ENCODE measurements around the gene MAPRE3.

DNA sequence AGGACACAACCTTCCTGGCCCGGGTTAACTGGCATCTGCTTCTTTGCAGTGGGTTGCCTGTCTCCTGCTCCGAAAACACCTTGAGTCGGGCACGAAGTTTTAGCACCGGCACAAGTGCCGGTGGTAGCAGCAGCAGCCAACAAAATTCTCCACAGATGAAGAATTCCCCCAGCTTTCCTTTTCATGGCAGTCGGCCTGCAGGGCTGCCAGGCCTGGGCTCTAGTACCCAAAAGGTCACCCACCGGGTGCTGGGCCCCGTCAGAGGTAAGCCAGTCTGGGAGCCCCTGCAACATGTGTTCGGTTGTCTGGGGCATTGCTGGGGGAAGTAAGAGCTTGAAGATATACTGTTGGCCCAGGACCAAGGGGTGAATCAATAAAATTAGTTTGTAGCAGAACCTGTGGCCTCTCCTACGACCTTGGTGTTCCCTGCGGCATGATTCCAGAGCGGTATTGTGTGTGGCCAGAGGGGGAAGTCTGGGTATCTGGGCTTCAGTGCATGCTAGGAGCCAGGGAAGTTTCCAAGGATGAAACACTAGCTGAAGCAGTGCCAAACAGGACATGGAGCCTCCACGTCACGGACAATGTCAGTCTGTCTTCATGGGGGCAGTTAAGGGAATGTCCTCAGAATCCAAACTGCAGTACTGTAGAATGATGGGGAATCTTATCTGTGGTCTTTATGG lies 88.8 kb downstream of the MAPRE3 start:
- TF ChIP-seq, protein P1, sequence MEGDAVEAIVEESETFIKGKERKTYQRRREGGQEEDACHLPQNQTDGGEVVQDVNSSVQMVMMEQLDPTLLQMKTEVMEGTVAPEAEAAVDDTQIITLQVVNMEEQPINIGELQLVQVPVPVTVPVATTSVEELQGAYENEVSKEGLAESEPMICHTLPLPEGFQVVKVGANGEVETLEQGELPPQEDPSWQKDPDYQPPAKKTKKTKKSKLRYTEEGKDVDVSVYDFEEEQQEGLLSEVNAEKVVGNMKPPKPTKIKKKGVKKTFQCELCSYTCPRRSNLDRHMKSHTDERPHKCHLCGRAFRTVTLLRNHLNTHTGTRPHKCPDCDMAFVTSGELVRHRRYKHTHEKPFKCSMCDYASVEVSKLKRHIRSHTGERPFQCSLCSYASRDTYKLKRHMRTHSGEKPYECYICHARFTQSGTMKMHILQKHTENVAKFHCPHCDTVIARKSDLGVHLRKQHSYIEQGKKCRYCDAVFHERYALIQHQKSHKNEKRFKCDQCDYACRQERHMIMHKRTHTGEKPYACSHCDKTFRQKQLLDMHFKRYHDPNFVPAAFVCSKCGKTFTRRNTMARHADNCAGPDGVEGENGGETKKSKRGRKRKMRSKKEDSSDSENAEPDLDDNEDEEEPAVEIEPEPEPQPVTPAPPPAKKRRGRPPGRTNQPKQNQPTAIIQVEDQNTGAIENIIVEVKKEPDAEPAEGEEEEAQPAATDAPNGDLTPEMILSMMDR (IDR thresholded peaks at IDR 0.05) = no peak
- no peak for TF ChIP-seq POLR2A (IDR thresholded peaks at IDR 0.05)
